ENCODE measurements around the gene MTG2. TPM values are rescaled to one million over a fixed set of nuclear protein-coding genes. Genes with fewer than 3 reads are reported as not detected.

The MTG2 gene
- total and polyA plus RNA-seq, 2 experiments from 2014 or later = 11.3 to 11.7 TPM

GRCh38 chr20:62156254-62156556 lies 26.6 kb upstream of the MTG2 start:
- H3K4me2 ChIP-seq = peak overlapping the region; percentile 57; the same call in 1 of the 2 replicates
- H3F3A ChIP-seq (replicated peaks; ENCODE audit: low read depth) = peaks cover 10% of the 10 kb centered on the region; the same call in 1 of the 2 replicates
- no peaks in the 10 kb centered on the region for H3K27me3 ChIP-seq (ENCODE audit: insufficient read depth)
- no peaks in the 10 kb centered on the region; the same call in 1 of the 2 replicates for H3K36me3 ChIP-seq (ENCODE audit: insufficient read depth)
- H3K9me3 Mint-ChIP-seq = peaks cover 7% of the 10 kb centered on the region; the same call in 2 of the 3 replicates
- peaks cover 73% of the 10 kb centered on the region for H3K79me2 ChIP-seq (replicated peaks; ENCODE audit: insufficient read depth)
- H3K36me3 Mint-ChIP-seq (ENCODE audit: low read depth) = peaks cover 47% of the 10 kb centered on the region
- H3K4me3 ChIP-seq = no peak overlapping the region
- peaks cover 35% of the 10 kb centered on the region for H3K4me1 Mint-ChIP-seq
- TF ChIP-seq NANOG (IDR thresholded peaks at IDR 0.05; ENCODE audit: borderline replicate concordance) (no peak), CREB1 (CRISPR knock-in tag; IDR thresholded peaks at IDR 0.05; ENCODE audit: low read depth) (no peak), STAT1 (IDR thresholded peaks at IDR 0.05; ENCODE audit: unreplicated experiment) (no peak), EZH2 (IDR thresholded peaks at IDR 0.05; ENCODE audit: low read depth, unreplicated experiment) (no peak), ZNF331 (CRISPR knock-in tag; IDR thresholded peaks at IDR 0.05; ENCODE audit: low read depth) (no peak), ZNF114 (CRISPR knock-in tag; IDR thresholded peaks at IDR 0.05) (no peak)
- TF ChIP-seq, protein P1, sequence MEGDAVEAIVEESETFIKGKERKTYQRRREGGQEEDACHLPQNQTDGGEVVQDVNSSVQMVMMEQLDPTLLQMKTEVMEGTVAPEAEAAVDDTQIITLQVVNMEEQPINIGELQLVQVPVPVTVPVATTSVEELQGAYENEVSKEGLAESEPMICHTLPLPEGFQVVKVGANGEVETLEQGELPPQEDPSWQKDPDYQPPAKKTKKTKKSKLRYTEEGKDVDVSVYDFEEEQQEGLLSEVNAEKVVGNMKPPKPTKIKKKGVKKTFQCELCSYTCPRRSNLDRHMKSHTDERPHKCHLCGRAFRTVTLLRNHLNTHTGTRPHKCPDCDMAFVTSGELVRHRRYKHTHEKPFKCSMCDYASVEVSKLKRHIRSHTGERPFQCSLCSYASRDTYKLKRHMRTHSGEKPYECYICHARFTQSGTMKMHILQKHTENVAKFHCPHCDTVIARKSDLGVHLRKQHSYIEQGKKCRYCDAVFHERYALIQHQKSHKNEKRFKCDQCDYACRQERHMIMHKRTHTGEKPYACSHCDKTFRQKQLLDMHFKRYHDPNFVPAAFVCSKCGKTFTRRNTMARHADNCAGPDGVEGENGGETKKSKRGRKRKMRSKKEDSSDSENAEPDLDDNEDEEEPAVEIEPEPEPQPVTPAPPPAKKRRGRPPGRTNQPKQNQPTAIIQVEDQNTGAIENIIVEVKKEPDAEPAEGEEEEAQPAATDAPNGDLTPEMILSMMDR (conservative IDR thresholded peaks at IDR 0.05; ENCODE audit: low read depth in 2 of 2) = peak in 1 of 2 experiments; percentile 9; a peak in 1 of 4 replicates
- TF ChIP-seq, protein P2, sequence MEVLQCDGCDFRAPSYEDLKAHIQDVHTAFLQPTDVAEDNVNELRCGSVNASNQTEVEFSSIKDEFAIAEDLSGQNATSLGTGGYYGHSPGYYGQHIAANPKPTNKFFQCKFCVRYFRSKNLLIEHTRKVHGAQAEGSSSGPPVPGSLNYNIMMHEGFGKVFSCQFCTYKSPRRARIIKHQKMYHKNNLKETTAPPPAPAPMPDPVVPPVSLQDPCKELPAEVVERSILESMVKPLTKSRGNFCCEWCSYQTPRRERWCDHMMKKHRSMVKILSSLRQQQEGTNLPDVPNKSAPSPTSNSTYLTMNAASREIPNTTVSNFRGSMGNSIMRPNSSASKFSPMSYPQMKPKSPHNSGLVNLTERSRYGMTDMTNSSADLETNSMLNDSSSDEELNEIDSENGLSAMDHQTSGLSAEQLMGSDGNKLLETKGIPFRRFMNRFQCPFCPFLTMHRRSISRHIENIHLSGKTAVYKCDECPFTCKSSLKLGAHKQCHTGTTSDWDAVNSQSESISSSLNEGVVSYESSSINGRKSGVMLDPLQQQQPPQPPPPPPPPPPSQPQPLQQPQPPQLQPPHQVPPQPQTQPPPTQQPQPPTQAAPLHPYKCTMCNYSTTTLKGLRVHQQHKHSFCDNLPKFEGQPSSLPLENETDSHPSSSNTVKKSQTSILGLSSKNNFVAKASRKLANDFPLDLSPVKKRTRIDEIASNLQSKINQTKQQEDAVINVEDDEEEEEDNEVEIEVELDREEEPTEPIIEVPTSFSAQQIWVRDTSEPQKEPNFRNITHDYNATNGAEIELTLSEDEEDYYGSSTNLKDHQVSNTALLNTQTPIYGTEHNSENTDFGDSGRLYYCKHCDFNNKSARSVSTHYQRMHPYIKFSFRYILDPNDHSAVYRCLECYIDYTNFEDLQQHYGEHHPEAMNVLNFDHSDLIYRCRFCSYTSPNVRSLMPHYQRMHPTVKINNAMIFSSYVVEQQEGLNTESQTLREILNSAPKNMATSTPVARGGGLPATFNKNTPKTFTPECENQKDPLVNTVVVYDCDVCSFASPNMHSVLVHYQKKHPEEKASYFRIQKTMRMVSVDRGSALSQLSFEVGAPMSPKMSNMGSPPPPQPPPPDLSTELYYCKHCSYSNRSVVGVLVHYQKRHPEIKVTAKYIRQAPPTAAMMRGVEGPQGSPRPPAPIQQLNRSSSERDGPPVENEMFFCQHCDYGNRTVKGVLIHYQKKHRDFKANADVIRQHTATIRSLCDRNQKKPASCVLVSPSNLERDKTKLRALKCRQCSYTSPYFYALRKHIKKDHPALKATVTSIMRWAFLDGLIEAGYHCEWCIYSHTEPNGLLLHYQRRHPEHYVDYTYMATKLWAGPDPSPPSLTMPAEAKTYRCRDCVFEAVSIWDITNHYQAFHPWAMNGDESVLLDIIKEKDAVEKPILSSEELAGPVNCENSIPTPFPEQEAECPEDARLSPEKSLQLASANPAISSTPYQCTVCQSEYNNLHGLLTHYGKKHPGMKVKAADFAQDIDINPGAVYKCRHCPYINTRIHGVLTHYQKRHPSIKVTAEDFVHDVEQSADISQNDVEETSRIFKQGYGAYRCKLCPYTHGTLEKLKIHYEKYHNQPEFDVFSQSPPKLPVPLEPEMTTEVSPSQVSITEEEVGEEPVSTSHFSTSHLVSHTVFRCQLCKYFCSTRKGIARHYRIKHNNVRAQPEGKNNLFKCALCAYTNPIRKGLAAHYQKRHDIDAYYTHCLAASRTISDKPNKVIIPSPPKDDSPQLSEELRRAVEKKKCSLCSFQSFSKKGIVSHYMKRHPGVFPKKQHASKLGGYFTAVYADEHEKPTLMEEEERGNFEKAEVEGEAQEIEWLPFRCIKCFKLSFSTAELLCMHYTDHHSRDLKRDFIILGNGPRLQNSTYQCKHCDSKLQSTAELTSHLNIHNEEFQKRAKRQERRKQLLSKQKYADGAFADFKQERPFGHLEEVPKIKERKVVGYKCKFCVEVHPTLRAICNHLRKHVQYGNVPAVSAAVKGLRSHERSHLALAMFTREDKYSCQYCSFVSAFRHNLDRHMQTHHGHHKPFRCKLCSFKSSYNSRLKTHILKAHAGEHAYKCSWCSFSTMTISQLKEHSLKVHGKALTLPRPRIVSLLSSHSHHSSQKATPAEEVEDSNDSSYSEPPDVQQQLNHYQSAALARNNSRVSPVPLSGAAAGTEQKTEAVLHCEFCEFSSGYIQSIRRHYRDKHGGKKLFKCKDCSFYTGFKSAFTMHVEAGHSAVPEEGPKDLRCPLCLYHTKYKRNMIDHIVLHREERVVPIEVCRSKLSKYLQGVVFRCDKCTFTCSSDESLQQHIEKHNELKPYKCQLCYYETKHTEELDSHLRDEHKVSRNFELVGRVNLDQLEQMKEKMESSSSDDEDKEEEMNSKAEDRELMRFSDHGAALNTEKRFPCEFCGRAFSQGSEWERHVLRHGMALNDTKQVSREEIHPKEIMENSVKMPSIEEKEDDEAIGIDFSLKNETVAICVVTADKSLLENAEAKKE (CRISPR knock-in tag; IDR thresholded peaks at IDR 0.05) = no peak
- no peaks in the 10 kb centered on the region for H3K9me2 ChIP-seq (ENCODE audit: insufficient read depth)
- H4K20me1 ChIP-seq (replicated peaks; ENCODE audit: insufficient read depth) = peaks cover 27% of the 10 kb centered on the region
- peaks cover 9% of the 10 kb centered on the region for H3K27me3 Mint-ChIP-seq (ENCODE audit: insufficient read depth, low read depth, poor library complexity)
- H2AFZ ChIP-seq = no peak overlapping the region
- DNase-seq (ENCODE audit: low spot score) (peak; percentile 27), ATAC-seq (peak; percentile 15)
- H3K4me1 ChIP-seq (ENCODE audit: insufficient read depth) = peaks cover 23% of the 10 kb centered on the region
- H3K4me3 Mint-ChIP-seq = no peak overlapping the region; the same call in 2 of the 3 replicates
- peak overlapping the region; percentile 29; the same call in 1 of the 2 replicates for H3K27ac Mint-ChIP-seq
- 0 out of 2 replicates have a peak overlapping the region, but pooled peaks have one; percentile 87 for H3K27ac ChIP-seq (ENCODE audit: low read depth)

Data from GM23338 (cell line).